Stimulated activated CD4-positive, alpha-beta T cell treated with anti-CD3 and anti-CD28 coated beads, TNF-alpha, amount 100 ng/mL, for 4 hours (primary cell): ENCODE data around the gene NIM1K.
"Not testable (repeated sequence)": the region's sequence is repeated elsewhere in the genome, so short reads cannot be mapped to it uniquely, and the experiment has no call there.

ENCODE experiments used
- DNase-seq, 3 experiments: peaks; one replicate each; pipeline ENCODE4 v3.0.0-alpha.2; 2020; ENCODE audit warnings: low read depth in 3 of 3

The NIM1K gene

GRCh38 chr5:43190755-43191603 is 1.0 kb upstream of the NIM1K start:
- DNase-seq, result no peak

- DNase-seq, result peak in 2 of 3 experiments; percentile 10 to 14
Measured at GRCh38 chr5:43192558-43193180, 644 bp downstream of the NIM1K start.

- peak in 1 of 3 experiments; percentile 12 for DNase-seq
Measured at GRCh38 chr5:43193181-43193893, 1.3 kb downstream of the NIM1K start.

GRCh38 chr5:43193894-43194265 is 1.9 kb downstream of the NIM1K start:
- DNase-seq, result no peak

- no peak for DNase-seq
Measured at GRCh38 chr5:43195670-43196265, 3.7 kb downstream of the NIM1K start.

- no peak for DNase-seq
Measured at GRCh38 chr5:43197535-43197934, 5.5 kb downstream of the NIM1K start.

GRCh38 chr5:43201442-43201841 is 9.4 kb downstream of the NIM1K start:
- not testable (repeated sequence) for DNase-seq

GRCh38 chr5:43202380-43202779 is 10.4 kb downstream of the NIM1K start:
- DNase-seq, result no peak

- DNase-seq, result no peak
Measured at GRCh38 chr5:43203373-43203772, 11.3 kb downstream of the NIM1K start.

GRCh38 chr5:43204958-43205357 is 12.9 kb downstream of the NIM1K start:
- DNase-seq, result no peak

- no peak for DNase-seq
Measured at GRCh38 chr5:43207601-43208000, 15.6 kb downstream of the NIM1K start.

GRCh38 chr5:43208658-43209057 is 16.6 kb downstream of the NIM1K start:
- DNase-seq, result no peak

GRCh38 chr5:43209060-43209459 is 17.0 kb downstream of the NIM1K start:
- DNase-seq, result no peak

- DNase-seq, result no peak
Measured at GRCh38 chr5:43209833-43210232, 17.8 kb downstream of the NIM1K start.

- DNase-seq, result no peak
Measured at GRCh38 chr5:43210570-43210969, 18.5 kb downstream of the NIM1K start.

GRCh38 chr5:43213951-43214350 is 21.9 kb downstream of the NIM1K start:
- DNase-seq, result no peak

- no peak for DNase-seq
Measured at GRCh38 chr5:43215073-43215631, 23.1 kb downstream of the NIM1K start.

GRCh38 chr5:43216941-43217340 is 24.9 kb downstream of the NIM1K start:
- no peak for DNase-seq

- DNase-seq, result no peak
Measured at GRCh38 chr5:43219120-43219519, 27.1 kb downstream of the NIM1K start.

- DNase-seq, result no peak
Measured at GRCh38 chr5:43221502-43221901, 29.5 kb downstream of the NIM1K start.

- no peak for DNase-seq
Measured at GRCh38 chr5:43225649-43226245, 33.7 kb downstream of the NIM1K start.

GRCh38 chr5:43227655-43228054 is 35.6 kb downstream of the NIM1K start:
- no peak for DNase-seq
